ENCODE measurements around the gene ROR2.

DNA sequence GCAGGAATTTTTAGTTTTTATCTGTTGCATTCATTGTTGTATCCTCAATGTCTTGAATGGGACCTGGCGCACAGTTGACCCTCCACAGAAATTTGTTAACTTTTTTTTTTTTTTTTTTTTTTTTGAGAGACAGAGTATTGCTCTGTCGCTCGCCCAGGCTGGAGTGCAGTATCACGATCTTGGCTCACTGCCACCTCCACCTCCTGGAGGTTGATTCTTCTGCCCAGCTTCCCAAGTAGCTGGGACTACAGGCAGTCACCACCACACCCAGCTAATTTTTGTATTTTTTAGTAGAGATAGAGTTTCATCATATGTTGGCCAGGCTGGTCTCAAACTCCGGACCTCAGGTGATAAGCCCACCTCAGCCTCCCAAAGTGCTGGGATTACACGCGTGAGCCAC lies 205.9 kb downstream of the ROR2 start:
- TF ChIP-seq, protein P1, sequence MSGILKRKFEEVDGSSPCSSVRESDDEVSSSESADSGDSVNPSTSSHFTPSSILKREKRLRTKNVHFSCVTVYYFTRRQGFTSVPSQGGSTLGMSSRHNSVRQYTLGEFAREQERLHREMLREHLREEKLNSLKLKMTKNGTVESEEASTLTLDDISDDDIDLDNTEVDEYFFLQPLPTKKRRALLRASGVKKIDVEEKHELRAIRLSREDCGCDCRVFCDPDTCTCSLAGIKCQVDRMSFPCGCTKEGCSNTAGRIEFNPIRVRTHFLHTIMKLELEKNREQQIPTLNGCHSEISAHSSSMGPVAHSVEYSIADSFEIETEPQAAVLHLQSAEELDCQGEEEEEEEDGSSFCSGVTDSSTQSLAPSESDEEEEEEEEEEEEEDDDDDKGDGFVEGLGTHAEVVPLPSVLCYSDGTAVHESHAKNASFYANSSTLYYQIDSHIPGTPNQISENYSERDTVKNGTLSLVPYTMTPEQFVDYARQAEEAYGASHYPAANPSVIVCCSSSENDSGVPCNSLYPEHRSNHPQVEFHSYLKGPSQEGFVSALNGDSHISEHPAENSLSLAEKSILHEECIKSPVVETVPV (CRISPR knock-in tag; IDR thresholded peaks at IDR 0.05): no peak
- TF ChIP-seq, protein P2, sequence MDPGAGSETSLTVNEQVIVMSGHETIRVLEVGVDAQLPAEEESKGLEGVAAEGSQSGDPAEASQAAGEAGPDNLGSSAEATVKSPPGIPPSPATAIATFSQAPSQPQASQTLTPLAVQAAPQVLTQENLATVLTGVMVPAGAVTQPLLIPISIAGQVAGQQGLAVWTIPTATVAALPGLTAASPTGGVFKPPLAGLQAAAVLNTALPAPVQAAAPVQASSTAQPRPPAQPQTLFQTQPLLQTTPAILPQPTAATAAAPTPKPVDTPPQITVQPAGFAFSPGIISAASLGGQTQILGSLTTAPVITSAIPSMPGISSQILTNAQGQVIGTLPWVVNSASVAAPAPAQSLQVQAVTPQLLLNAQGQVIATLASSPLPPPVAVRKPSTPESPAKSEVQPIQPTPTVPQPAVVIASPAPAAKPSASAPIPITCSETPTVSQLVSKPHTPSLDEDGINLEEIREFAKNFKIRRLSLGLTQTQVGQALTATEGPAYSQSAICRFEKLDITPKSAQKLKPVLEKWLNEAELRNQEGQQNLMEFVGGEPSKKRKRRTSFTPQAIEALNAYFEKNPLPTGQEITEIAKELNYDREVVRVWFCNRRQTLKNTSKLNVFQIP (CRISPR knock-in tag; IDR thresholded peaks at IDR 0.05; ENCODE audit: borderline replicate concordance, low read depth): no peak
- TF ChIP-seq ZC3H10 (CRISPR knock-in tag; IDR thresholded peaks at IDR 0.05) (no peak), ZFP3 (CRISPR knock-in tag; IDR thresholded peaks at IDR 0.05) (no peak), ZNF8 (CRISPR knock-in tag; IDR thresholded peaks at IDR 0.05) (no peak), ZNF70 (CRISPR knock-in tag; IDR thresholded peaks at IDR 0.05) (no peak), OSR1 (CRISPR knock-in tag; IDR thresholded peaks at IDR 0.05) (no peak), CSDC2 (CRISPR knock-in tag; IDR thresholded peaks at IDR 0.05) (no peak), RARB (CRISPR knock-in tag; IDR thresholded peaks at IDR 0.05) (no peak), ISL1 (CRISPR knock-in tag; IDR thresholded peaks at IDR 0.05) (no peak), ARNTL (CRISPR knock-in tag; IDR thresholded peaks at IDR 0.05; ENCODE audit: borderline replicate concordance, low read depth) (no peak), ZFP30 (CRISPR knock-in tag; IDR thresholded peaks at IDR 0.05) (no peak), TOX (CRISPR knock-in tag; IDR thresholded peaks at IDR 0.05; ENCODE audit: borderline replicate concordance) (no peak)
- TF ChIP-seq, protein P3, sequence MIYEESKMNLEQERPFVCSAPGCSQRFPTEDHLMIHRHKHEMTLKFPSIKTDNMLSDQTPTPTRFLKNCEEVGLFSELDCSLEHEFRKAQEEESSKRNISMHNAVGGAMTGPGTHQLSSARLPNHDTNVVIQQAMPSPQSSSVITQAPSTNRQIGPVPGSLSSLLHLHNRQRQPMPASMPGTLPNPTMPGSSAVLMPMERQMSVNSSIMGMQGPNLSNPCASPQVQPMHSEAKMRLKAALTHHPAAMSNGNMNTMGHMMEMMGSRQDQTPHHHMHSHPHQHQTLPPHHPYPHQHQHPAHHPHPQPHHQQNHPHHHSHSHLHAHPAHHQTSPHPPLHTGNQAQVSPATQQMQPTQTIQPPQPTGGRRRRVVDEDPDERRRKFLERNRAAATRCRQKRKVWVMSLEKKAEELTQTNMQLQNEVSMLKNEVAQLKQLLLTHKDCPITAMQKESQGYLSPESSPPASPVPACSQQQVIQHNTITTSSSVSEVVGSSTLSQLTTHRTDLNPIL (CRISPR knock-in tag; IDR thresholded peaks at IDR 0.05; ENCODE audit: low read depth): no peak

Measured in SK-N-SH treated with all-trans-retinoic acid at 6 μM for 48 hours (cell line).